HEK293T (cell line): Measurements from ENCODE around the gene FHIT.

ENCODE experiments used
- FOXA1 ChIP-seq: fragments of 450-650 bp; IDR thresholded peaks from 2 replicates; pipeline ENCODE4 v1.6.1; 2016; ENCODE audit warnings: mild to moderate bottlenecking
- FOXM1 ChIP-seq: fragments of 450-650 bp; IDR thresholded peaks from 2 replicates; pipeline ENCODE4 v1.6.1; 2017; ENCODE audit warnings: mild to moderate bottlenecking, borderline replicate concordance

DNA sequence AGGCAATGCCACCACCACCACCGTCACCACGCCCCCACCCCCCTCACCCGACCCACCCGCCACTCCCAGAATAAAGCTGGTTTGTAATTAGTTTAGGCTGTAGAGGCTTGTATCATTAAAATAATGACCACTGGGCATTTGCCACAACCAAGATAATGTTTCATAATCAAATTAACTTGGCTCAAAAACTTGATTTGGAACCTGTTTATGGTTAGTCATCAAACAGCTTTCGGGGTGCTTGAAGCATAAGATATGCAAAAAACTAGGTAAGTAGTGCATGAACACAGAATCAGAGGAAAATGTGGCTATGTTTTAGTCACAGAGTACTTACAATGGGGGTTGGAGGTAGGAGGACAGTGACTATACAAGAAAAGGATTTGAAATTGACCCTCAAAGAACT, 115.1 kb downstream of the FHIT start:
- TF ChIP-seq FOXA1 (no peak), FOXM1 (no peak)
